ENCODE data around the gene GRIN3A.

Gene GRIN3A

GRCh38 chr9:101683236-101683635, 55.2 kb downstream of the GRIN3A start:
- ATAC-seq (ENCODE audit: low read depth) = no peak
- no peak for TF ChIP-seq CTCF (IDR thresholded peaks at IDR 0.05; ENCODE audit: poor library complexity, severe bottlenecking)
- H3K4me1 ChIP-seq (ENCODE audit: insufficient read depth, poor library complexity, severe bottlenecking) = no peaks in the 10 kb centered on the region
- H3K27ac ChIP-seq (ENCODE audit: poor library complexity, severe bottlenecking) = no peak overlapping the region
- no peaks in the 10 kb centered on the region for H3K27me3 ChIP-seq (ENCODE audit: insufficient read depth, poor library complexity, severe bottlenecking)
- DNase-seq (ENCODE audit: low spot score) = no peak
- H3K4me3 ChIP-seq (ENCODE audit: severe bottlenecking) = no peak overlapping the region
- H3K9me3 ChIP-seq (ENCODE audit: severe bottlenecking) = no peaks in the 10 kb centered on the region
- no peaks in the 10 kb centered on the region for H3K36me3 ChIP-seq (ENCODE audit: low read depth)

- ATAC-seq (ENCODE audit: low read depth) = no peak
These were observed 60.6 kb downstream of the GRIN3A start for GRCh38 chr9:101677861-101678260.

GRCh38 chr9:101675341-101675740, 63.1 kb downstream of the GRIN3A start:
- no peak for ATAC-seq (ENCODE audit: low read depth)
- no peak for DNase-seq (ENCODE audit: low spot score)

More at GRCh38 chr9:101677861-101678260, 60.6 kb downstream of the GRIN3A start:
- Histone ChIP-seq H3K27ac (ENCODE audit: poor library complexity, severe bottlenecking) (no peak overlapping the region), H3K4me1 (ENCODE audit: insufficient read depth, poor library complexity, severe bottlenecking) (no peaks in the 10 kb centered on the region), H3K9me3 (ENCODE audit: severe bottlenecking) (no peaks in the 10 kb centered on the region), H3K4me3 (ENCODE audit: severe bottlenecking) (no peak overlapping the region), H3K36me3 (ENCODE audit: low read depth) (no peaks in the 10 kb centered on the region), H3K27me3 (ENCODE audit: insufficient read depth, poor library complexity, severe bottlenecking) (no peaks in the 10 kb centered on the region)
- no peak for TF ChIP-seq CTCF (IDR thresholded peaks at IDR 0.05; ENCODE audit: poor library complexity, severe bottlenecking)
- DNase-seq (ENCODE audit: low spot score) = no peak

GRCh38 chr9:101674165-101674564, 64.3 kb downstream of the GRIN3A start:
- ATAC-seq (ENCODE audit: low read depth) (no peak), DNase-seq (ENCODE audit: low spot score) (no peak)
- Histone ChIP-seq H3K27ac (ENCODE audit: poor library complexity, severe bottlenecking) (no peak overlapping the region), H3K36me3 (ENCODE audit: low read depth) (no peaks in the 10 kb centered on the region), H3K27me3 (ENCODE audit: insufficient read depth, poor library complexity, severe bottlenecking) (no peaks in the 10 kb centered on the region), H3K4me3 (ENCODE audit: severe bottlenecking) (no peak overlapping the region), H3K4me1 (ENCODE audit: insufficient read depth, poor library complexity, severe bottlenecking) (no peaks in the 10 kb centered on the region), H3K9me3 (ENCODE audit: severe bottlenecking) (no peaks in the 10 kb centered on the region)
- TF ChIP-seq CTCF (IDR thresholded peaks at IDR 0.05; ENCODE audit: poor library complexity, severe bottlenecking) = no peak

More at GRCh38 chr9:101675341-101675740, 63.1 kb downstream of the GRIN3A start:
- Histone ChIP-seq H3K36me3 (ENCODE audit: low read depth) (no peaks in the 10 kb centered on the region), H3K9me3 (ENCODE audit: severe bottlenecking) (no peaks in the 10 kb centered on the region), H3K27ac (ENCODE audit: poor library complexity, severe bottlenecking) (no peak overlapping the region), H3K27me3 (ENCODE audit: insufficient read depth, poor library complexity, severe bottlenecking) (no peaks in the 10 kb centered on the region), H3K4me3 (ENCODE audit: severe bottlenecking) (no peak overlapping the region), H3K4me1 (ENCODE audit: insufficient read depth, poor library complexity, severe bottlenecking) (no peaks in the 10 kb centered on the region)
- TF ChIP-seq CTCF (IDR thresholded peaks at IDR 0.05; ENCODE audit: poor library complexity, severe bottlenecking) = no peak

- no peaks in the 10 kb centered on the region for H3K9me3 ChIP-seq (ENCODE audit: severe bottlenecking)
- TF ChIP-seq CTCF (IDR thresholded peaks at IDR 0.05; ENCODE audit: poor library complexity, severe bottlenecking) = no peak
- ATAC-seq (ENCODE audit: low read depth) = no peak
- no peak overlapping the region for H3K4me3 ChIP-seq (ENCODE audit: severe bottlenecking)
- H3K27ac ChIP-seq (ENCODE audit: poor library complexity, severe bottlenecking) = no peak overlapping the region
- DNase-seq (ENCODE audit: low spot score) = no peak
- no peaks in the 10 kb centered on the region for H3K27me3 ChIP-seq (ENCODE audit: insufficient read depth, poor library complexity, severe bottlenecking)
- H3K4me1 ChIP-seq (ENCODE audit: insufficient read depth, poor library complexity, severe bottlenecking) = no peaks in the 10 kb centered on the region
- H3K36me3 ChIP-seq (ENCODE audit: low read depth) = no peaks in the 10 kb centered on the region
These were observed 64.8 kb downstream of the GRIN3A start for GRCh38 chr9:101673642-101674041.

Measured in RWPE2 (cell line).